Stimulated activated CD8-positive, alpha-beta memory T cell treated with anti-CD3 and anti-CD28 coated beads, Interleukin-2, amount 100 ng/mL, for 48 hours (primary cell): ENCODE data around the gene RDH14.

ENCODE experiments used
- DNase-seq, 2 donors: peaks; one replicate each; pipeline ENCODE4 v3.0.0-alpha.2; 2020; ENCODE audit warnings: low read depth in 2 of 2

RDH14 gene

DNA sequence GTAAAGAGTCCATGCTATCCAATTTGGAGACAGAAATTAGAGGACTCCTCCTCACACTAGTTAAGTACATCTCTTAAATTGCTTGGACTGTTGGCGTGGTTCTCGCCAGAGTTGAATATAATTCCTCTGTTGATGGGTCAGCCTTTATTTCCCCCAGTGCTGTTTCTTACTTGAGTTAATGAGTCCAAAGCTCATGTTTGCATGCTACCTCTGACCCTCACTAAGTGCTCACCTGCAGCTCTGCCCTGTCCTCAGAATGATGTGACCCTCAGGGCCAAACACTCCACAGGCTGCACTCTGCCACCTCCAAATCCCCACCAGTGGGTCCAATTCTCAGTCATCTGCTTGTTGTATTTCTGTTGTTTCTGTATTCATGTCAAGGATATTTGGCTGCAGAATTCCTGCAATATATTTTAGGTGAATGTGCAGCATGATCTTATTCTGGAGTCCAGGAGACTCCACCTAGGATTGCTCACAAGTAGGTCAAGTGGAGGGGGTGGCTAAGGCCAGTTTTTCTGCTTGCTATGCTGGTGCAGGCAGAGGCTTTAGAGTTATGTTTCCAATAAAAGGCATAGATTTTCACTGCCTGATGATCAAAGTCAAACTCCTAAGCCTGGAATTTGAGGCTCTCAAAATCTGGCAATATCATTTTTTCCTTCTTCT, 37.8 kb downstream of the RDH14 start:
- DNase-seq = no peak

- peak; percentile 54 to 62 for DNase-seq
Observed at GRCh38 chr2:18520451-18521425, 39.7 kb downstream of the RDH14 start.

DNA sequence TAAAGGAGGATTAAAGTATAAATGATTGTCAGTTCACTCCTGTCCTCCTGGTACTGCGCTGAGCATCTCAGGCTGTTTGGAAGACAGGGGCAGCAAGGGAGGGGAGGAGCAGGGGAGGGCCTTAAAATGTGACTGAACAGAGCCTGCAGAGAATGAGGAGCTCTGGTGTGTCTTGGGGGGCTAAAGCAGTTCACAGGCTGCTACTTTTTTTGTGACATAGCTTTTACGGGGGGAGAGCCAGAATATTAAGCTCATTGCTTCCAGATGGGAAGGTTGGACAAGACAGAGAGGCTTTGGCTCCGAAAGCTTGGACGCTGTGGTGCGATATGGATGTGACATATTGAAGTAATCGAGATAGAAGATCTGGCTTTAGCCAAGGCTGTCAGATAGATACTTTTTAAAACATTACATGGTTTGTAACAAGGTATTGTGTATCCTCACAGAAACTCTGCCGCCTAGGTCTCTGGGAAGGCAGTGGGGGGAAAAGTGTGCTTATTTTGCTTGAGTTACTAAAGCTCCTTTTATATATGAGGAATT, 40.5 kb downstream of the RDH14 start:
- no peak for DNase-seq

DNA sequence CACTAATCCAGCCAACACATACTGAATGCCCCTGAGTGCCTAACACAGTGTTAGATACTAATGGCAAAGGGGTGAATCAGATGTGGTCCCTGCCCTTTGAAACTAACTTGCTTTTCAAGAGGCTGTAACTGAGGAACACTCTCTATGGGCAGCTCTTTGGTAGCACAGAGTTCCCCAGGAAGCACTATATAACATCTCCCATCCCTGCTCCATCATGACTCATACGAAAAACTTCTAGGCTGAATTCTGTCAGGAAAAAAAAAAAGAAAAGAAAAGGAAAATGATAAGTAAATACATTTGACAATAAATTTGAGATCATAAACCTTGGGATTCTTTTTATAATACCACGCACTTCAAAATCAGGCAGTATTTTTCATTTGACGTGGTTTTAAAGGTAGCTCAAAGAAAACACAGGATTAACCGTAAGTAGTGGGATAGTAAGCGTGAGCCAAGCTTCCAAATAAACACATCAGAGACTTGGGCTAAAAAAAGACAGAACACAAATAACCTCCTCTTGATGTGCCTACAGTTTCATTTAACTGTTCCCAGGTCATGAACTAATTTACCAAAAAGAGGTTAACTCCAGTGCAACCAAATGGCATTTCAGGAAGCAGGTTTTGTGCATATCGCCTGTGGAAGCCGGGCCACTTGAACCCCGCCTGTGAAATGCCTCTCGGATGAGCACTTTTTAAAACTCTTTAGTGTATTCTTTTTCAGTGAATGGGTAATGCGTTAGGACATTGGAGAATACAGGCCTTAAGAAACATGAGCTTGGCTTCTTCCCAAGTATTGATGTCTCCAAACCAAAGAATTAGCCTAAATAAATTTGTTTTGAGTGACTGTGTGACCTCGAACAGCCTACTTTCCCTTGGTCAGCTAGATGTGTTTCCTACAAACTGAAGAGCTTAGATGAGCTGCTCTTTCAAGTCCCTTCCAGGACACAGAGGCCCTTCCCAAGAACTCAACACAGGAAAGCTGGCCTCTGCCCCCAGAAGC, 42.0 kb downstream of the RDH14 start:
- no peak for DNase-seq

DNA sequence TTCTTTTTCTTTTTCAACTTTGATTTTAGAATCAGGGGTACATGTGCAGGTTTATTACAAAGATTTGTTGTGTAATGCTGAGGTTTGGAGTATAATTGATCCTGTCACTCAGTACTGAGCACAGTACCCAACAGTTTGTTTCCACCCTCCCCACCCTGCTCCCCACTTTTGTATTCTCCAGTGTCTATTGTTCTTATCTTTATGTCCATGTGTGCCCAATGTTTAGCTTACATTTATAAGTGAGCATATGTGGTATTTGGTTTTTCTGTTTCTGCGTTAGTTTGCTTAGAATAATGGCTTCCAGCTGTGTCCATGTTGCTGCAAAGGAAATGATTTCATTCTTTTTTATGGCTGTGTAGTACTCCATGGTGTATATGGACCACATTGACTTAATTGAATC, 43.1 kb downstream of the RDH14 start:
- DNase-seq = no peak

GRCh38 chr2:18516112-18516511, 44.3 kb downstream of the RDH14 start:
- no peak for DNase-seq

GRCh38 chr2:18514526-18515461, 45.7 kb downstream of the RDH14 start:
- no peak for DNase-seq

DNA sequence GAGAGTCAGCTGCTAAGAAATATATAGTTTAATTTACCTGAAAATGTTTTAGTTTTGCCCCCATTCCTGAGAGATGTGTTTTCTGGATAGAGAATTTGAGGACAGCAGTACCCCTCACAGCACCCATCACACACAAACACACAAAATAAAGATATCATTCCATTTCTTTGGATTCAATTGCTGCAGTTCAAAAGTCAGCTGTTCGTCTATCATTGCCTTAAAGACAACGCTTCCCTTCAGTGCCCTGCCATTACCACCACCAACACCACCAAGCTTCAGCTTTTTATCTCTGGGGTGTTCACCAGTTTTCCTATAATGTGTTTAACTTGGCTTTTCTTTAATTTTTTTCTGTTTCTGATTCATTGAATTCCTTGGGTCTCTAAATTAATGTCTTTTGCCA, 49.7 kb downstream of the RDH14 start:
- no peak for DNase-seq

DNA sequence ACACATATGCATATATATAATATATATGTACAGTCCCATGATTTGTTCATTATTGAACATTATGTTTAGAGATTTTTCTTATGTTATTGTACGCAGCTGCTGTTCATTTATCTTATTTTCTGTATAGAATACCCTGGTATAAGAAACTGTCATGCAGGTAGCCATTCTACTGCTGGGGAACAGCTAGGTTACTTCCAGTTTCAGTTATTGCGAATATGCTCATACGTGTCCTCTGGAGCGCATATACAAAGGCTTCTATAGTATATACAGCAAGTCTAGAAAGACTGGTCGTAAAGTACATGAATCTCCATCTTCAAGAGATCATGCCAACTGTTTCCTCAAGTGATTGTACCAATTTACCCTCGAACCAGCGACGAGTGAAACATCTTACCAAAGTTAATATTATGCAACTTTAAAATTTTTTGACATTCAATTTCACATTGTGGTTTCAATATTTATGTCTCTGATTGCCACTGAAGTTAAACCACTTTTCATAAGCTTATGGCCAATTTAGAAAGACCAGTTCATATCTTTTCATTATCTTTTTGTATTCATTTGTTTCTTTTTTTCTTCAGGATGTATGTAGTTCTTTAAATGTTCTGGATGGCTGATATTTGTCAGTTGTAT, 53.5 kb downstream of the RDH14 start:
- DNase-seq = no peak

DNA sequence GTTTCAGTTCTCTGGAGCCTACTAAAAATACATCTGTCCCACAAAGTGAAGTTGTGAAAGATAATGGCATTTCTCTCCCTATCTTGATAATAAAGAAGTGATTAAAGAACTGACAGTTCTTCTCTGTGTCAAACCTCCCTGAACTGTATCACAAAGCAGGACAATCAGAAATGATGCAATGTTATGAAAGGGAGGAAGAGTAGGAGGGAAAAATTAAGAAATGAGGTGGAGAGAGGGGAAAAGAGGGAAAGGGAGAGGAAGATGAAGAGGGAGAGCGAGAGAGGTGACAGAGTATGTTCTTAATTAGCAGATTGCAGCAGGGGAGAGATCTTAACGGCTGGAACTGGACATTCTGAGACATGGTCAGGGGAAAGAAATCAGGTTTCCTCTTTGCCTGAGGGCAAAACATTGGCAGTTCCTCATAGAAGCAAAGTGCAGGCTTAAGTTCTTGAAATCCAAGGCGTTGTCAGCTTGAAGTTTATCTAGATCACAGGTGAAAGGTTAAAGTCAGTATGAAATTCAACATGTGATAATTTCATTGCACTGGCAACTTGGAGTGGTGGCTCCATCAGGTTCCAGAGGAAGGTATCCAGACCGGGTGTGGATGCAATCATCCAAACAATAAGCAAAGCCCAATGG, 54.6 kb downstream of the RDH14 start:
- DNase-seq = no peak
